Adrenal gland (tissue), 5 donors: ENCODE data around the gene PRSS2.

ENCODE experiments used
- POLR2A ChIP-seq, 2 donors: fragments of 450-650 bp; IDR thresholded peaks; one replicate each; pipeline ENCODE4 v1.6.1; 2017; ENCODE audit warnings: antibody characterized with exemption in 2 of 2, mild to moderate bottlenecking in 2 of 2, moderate library complexity in 1 of 2
- TF ChIP-seq, protein P1 (sequence below), 6 experiments: fragments of 450-650 bp in 4 of 6; fragments of 200-600 bp in 2 of 6; sonication (generic) in 1 of 6; IDR thresholded peaks; 1 replicate in 5 of 6; 2 replicates in 1 of 6; pipeline versions ENCODE4 v1.5.1 to v1.8.0; 2016 to 2021; ENCODE audit warnings: antibody characterized with exemption in 6 of 6, mild to moderate bottlenecking in 2 of 6, moderate library complexity in 1 of 6
- donor health status: DM: no; HTN: no; CAD: no.

DNA sequence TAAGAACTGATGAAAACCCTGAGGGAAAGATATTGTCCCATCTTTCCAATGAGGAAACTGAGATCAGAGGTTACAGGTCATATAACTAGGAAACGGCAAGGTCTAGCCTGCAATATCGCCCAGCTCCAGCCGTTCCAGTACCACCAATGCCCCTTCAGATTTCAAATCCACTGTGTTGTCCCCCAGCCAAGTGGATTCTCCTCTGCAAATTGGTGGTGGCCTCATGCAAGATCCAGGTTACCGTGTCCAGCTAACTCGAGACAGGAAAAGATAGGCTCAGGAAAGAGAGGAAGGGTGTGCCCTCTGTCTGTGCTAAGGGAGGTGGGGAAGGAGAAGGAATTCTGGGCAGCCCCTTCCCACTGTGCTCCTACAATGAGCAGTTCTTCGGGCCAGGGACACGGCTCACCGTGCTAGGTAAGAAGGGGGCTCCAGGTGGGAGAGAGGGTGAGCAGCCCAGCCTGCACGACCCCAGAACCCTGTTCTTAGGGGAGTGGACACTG, 25.3 kb downstream of the PRSS2 start:
- TF ChIP-seq, protein P1, sequence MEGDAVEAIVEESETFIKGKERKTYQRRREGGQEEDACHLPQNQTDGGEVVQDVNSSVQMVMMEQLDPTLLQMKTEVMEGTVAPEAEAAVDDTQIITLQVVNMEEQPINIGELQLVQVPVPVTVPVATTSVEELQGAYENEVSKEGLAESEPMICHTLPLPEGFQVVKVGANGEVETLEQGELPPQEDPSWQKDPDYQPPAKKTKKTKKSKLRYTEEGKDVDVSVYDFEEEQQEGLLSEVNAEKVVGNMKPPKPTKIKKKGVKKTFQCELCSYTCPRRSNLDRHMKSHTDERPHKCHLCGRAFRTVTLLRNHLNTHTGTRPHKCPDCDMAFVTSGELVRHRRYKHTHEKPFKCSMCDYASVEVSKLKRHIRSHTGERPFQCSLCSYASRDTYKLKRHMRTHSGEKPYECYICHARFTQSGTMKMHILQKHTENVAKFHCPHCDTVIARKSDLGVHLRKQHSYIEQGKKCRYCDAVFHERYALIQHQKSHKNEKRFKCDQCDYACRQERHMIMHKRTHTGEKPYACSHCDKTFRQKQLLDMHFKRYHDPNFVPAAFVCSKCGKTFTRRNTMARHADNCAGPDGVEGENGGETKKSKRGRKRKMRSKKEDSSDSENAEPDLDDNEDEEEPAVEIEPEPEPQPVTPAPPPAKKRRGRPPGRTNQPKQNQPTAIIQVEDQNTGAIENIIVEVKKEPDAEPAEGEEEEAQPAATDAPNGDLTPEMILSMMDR (IDR thresholded peaks at IDR 0.05): no peak
- no peak for TF ChIP-seq POLR2A (IDR thresholded peaks at IDR 0.05)
